Left ventricle myocardium superior (tissue), 1 donor: Measurements from ENCODE around the gene CCDC127. TPM values are rescaled to one million over a fixed set of nuclear protein-coding genes. Genes with fewer than 3 reads are reported as not detected.

ENCODE experiments used
- ATAC-seq: fragments of 200-7000 bp; cut with Tn5 transposase; one replicate; pipeline ENCODE4 v1.9.1; 2020; ENCODE audit warnings: mild to moderate bottlenecking, moderate library complexity
- DNase-seq: peaks from one replicate; pipeline ENCODE4 v3.0.0-alpha.2; 2020
- intact Hi-C: fragments of 100-400 bp; cut with micrococcal nuclease; formaldehyde crosslinking; loops from one replicate; pipeline ENCODE4 v1.11.0; 2022
- total RNA-seq: library from RNA; stranded (reverse); fragmentation: NEBNext Ultra II Directional; extraction: Animal tissue kit (Norgen Biotek cat#: 25700); gene quantifications from one replicate; pipeline ENCODE4 v1.2.1, GENCODE V29; 2021
- donor health status: DM: no; HTN: yes; CAD: no; lungs with severe emphysema.

Gene CCDC127
- total RNA-seq, 1 donor from 2014 or later = 7.7 TPM

DNA sequence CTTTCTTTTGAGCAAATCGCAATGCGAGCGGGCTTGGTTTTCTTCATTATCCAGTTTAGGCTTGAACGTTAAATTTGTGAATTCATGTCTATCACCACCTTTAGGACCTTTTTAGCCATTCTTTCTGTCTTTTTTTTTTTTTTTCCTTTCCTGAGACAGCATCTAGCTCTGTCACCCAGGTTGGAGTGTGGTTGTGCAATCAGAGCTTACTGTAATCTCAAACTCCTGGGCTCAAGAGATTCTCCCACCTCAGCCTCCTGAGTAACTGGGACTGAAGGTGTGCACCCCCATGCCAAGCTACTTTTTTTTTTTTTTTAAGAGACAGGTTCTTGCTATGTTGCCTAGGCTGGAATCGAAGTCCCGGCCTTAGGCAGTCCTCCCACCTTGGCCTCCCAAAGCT is 65.9 kb downstream of the CCDC127 start:
- no peak for DNase-seq
- intact Hi-C loops = no loop called here

DNA sequence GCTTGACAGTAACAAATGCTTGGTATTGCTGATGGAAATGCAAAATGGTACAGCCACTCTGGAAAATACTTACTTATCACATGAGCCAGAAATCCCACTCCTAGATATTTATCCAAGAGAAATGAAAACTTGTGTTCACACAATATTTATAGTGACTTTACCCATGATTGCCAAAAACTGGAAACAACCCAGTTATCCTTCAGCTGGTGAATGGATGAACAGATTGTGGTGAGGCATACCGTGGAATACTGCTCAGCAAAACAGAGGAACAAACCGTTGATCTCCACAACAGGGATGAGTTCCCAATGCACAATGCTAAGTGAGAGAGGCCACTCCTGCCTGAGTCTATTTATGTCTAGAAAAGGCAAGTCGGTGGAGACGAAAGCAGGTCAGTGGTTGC is 67.2 kb downstream of the CCDC127 start:
- intact Hi-C loops = no loop called here

More for the DNA sequence above, 65.9 kb downstream of the CCDC127 start:
- no peak for ATAC-seq

DNA sequence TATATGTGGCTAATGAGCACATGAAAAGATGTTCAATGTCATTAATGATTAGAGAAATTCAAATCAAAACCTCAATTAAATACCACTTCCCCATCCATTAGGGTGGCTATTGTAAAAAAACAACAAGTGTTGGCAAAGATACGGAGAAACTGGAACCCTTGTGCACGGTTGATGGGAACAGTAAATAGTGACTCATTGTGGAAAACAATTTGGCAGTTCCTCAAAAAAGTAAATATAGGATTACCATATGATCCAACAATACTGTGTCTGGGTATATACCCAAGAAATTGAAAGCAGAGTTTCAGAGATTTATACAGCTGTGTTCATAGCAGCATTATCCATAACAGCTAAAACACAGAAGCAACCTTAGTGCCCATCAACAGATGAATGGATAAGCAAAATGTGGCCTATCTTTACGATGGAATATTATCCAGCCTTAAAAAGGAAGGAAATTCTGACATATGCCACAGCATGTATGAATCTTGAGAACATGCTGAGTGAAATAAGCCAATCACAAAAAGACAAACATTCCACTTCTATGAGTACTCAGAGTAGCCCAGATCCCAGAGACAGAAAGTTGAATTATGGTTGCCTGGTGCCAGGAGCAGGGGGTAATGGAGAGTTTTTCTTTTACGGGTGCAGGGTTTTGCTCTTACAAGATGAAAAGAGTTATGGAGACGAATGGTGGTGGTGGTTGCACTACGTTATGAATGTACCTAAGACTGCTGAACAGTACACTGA is 68.0 kb downstream of the CCDC127 start:
- intact Hi-C loops = no loop called here
- ATAC-seq (no peak), DNase-seq (no peak)

More for the DNA sequence above, 67.2 kb downstream of the CCDC127 start:
- ATAC-seq = no peak
- no peak for DNase-seq

DNA sequence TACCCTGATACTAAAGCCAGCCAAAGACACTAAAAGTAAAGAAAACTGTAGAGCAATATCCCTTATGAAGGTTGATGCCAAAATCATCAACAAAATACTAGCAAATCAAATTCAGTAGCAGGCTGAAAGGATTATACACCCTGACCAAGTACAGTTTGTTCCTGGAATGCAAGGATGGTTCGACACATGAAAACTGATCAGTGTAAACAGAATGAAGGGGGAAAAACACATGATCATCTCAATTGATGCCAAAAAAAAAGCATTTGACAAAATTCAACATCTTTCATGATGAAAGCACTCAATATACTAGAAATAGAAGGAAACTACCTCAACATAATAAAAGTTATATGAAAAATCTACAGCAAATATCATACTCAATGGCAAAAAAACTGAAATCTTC is 70.2 kb downstream of the CCDC127 start:
- DNase-seq (no peak), ATAC-seq (no peak)
- intact Hi-C loops = no loop called here

Other genes starting within 250 kb of the CCDC127 start
- not detected for gene PLEKHG4B, start 126.0 kb downstream of the CCDC127 start, total RNA-seq
- gene LRRC14B, start 26.7 kb downstream of the CCDC127 start, total RNA-seq = 107 TPM
- gene SDHA, start 167 bp upstream of the CCDC127 start, total RNA-seq = 876 TPM
- gene PDCD6, start 53.5 kb upstream of the CCDC127 start, total RNA-seq = 33.3 TPM
- 2.1 TPM for gene AHRR, start 103.6 kb upstream of the CCDC127 start, total RNA-seq
- gene EXOC3, start 225.0 kb upstream of the CCDC127 start, total RNA-seq = 49.1 TPM